ENCODE measurements around the gene VSTM2B.

The VSTM2B gene

GRCh38 chr19:29510701-29511265 lies 15.0 kb upstream of the VSTM2B start:
- no peaks in the 10 kb centered on the region for H3K9me2 ChIP-seq (ENCODE audit: low read depth, low read length)
- no peaks in the 10 kb centered on the region for H3K4me1 ChIP-seq (ENCODE audit: insufficient read depth, low read length, severe bottlenecking)
- no peak overlapping the region for H3K4me2 ChIP-seq (ENCODE audit: low read length)
- no peak overlapping the region for H3K27ac ChIP-seq (ENCODE audit: low read depth, low read length, poor library complexity, severe bottlenecking)
- H2AFZ ChIP-seq (ENCODE audit: low read length), result no peak overlapping the region
- H3K27me3 ChIP-seq (ENCODE audit: insufficient read depth, low read length), result no peaks in the 10 kb centered on the region
- H3K9me3 ChIP-seq (ENCODE audit: low read length), result no peaks in the 10 kb centered on the region
- H3K9ac ChIP-seq (ENCODE audit: low read length), result no peak overlapping the region
- no peak overlapping the region for H3K4me3 ChIP-seq (ENCODE audit: low read depth, low read length, poor library complexity, severe bottlenecking)
- no peaks in the 10 kb centered on the region for H3F3A ChIP-seq (ENCODE audit: insufficient read depth, low read length)
- no peaks in the 10 kb centered on the region for H3K79me2 ChIP-seq (ENCODE audit: insufficient read depth, low read length)
- no peaks in the 10 kb centered on the region for H4K20me1 ChIP-seq (ENCODE audit: insufficient read depth, low read length)
- H3K36me3 ChIP-seq (ENCODE audit: insufficient read depth, low read length), result no peaks in the 10 kb centered on the region
- no peak for TF ChIP-seq EZH2 (IDR thresholded peaks at IDR 0.05; ENCODE audit: borderline replicate concordance, low read length)
- TF ChIP-seq CTCF (IDR thresholded peaks at IDR 0.05; ENCODE audit: low read length), result no peak

GRCh38 chr19:29511768-29512167 lies 14.0 kb upstream of the VSTM2B start:
- H3K27ac ChIP-seq (ENCODE audit: low read depth, low read length, poor library complexity, severe bottlenecking), result no peak overlapping the region
- H3K4me1 ChIP-seq (ENCODE audit: insufficient read depth, low read length, severe bottlenecking), result no peaks in the 10 kb centered on the region
- no peak overlapping the region for H3K4me2 ChIP-seq (ENCODE audit: low read length)
- H3F3A ChIP-seq (ENCODE audit: insufficient read depth, low read length), result no peaks in the 10 kb centered on the region
- H3K4me3 ChIP-seq (ENCODE audit: low read depth, low read length, poor library complexity, severe bottlenecking), result no peak overlapping the region
- no peaks in the 10 kb centered on the region for H3K9me3 ChIP-seq (ENCODE audit: low read length)
- H3K79me2 ChIP-seq (ENCODE audit: insufficient read depth, low read length), result no peaks in the 10 kb centered on the region
- TF ChIP-seq CTCF (IDR thresholded peaks at IDR 0.05; ENCODE audit: low read length) (no peak), EZH2 (IDR thresholded peaks at IDR 0.05; ENCODE audit: borderline replicate concordance, low read length) (no peak)
- no peak overlapping the region for H3K9ac ChIP-seq (ENCODE audit: low read length)
- H2AFZ ChIP-seq (ENCODE audit: low read length), result no peak overlapping the region
- H3K36me3 ChIP-seq (ENCODE audit: insufficient read depth, low read length), result no peaks in the 10 kb centered on the region
- no peaks in the 10 kb centered on the region for H4K20me1 ChIP-seq (ENCODE audit: insufficient read depth, low read length)
- H3K27me3 ChIP-seq (ENCODE audit: insufficient read depth, low read length), result no peaks in the 10 kb centered on the region
- no peaks in the 10 kb centered on the region for H3K9me2 ChIP-seq (ENCODE audit: low read depth, low read length)

DNA sequence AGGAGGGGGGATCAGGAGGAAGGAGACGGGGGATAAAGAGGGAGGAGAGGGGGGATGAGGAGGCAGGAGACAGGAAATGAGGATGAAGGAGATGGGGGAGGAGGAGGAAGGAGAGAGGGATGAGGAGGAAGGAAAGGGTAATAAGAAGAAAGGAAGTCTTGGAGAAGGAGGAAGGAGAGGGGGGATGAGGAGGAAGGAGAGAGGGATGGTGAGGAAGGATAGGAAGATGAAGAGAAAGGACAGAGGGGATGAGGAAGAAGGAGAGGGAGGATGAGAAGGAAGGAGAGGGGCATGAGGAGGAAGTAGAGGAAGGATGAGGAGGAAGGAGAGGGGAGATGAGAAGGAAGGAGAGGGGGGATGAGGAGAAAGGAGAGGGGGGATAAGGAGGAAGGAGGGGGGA lies 13.0 kb upstream of the VSTM2B start:
- no peaks in the 10 kb centered on the region for H3K9me2 ChIP-seq (ENCODE audit: low read depth, low read length)
- H3K27ac ChIP-seq (ENCODE audit: low read depth, low read length, poor library complexity, severe bottlenecking), result no peak overlapping the region
- H3F3A ChIP-seq (ENCODE audit: insufficient read depth, low read length), result no peaks in the 10 kb centered on the region
- H3K9ac ChIP-seq (ENCODE audit: low read length), result no peak overlapping the region
- no peak overlapping the region for H2AFZ ChIP-seq (ENCODE audit: low read length)
- H3K9me3 ChIP-seq (ENCODE audit: low read length), result no peaks in the 10 kb centered on the region
- H3K79me2 ChIP-seq (ENCODE audit: insufficient read depth, low read length), result no peaks in the 10 kb centered on the region
- H4K20me1 ChIP-seq (ENCODE audit: insufficient read depth, low read length), result no peaks in the 10 kb centered on the region
- TF ChIP-seq EZH2 (IDR thresholded peaks at IDR 0.05; ENCODE audit: borderline replicate concordance, low read length), result no peak
- no peak for TF ChIP-seq CTCF (IDR thresholded peaks at IDR 0.05; ENCODE audit: low read length)
- H3K4me2 ChIP-seq (ENCODE audit: low read length), result no peak overlapping the region
- H3K36me3 ChIP-seq (ENCODE audit: insufficient read depth, low read length), result no peaks in the 10 kb centered on the region
- H3K4me1 ChIP-seq (ENCODE audit: insufficient read depth, low read length, severe bottlenecking), result no peaks in the 10 kb centered on the region
- H3K27me3 ChIP-seq (ENCODE audit: insufficient read depth, low read length), result no peaks in the 10 kb centered on the region
- no peak overlapping the region for H3K4me3 ChIP-seq (ENCODE audit: low read depth, low read length, poor library complexity, severe bottlenecking)

All from OCI-LY1 (cell line).